Forelimb muscle (tissue), 1 donor: ENCODE measurements around the gene FBXW8. TPM values are rescaled to one million over a fixed set of nuclear protein-coding genes. Genes with fewer than 3 reads are reported as not detected.

ENCODE experiments used
- DNase-seq: peaks from one replicate; pipeline ENCODE4 v3.0.0-alpha.2; 2013; ENCODE audit warnings: low read depth
- polyA plus RNA-seq: library from polyadenylated mRNA; unstranded; fragments of 120-200 nt; gene quantifications from one replicate; pipeline ENCODE4 v1.2.1, GENCODE V29; 2013; ENCODE audit not compliant: insufficient read length

Gene FBXW8
- polyA plus RNA-seq, 1 donor: 13.3 TPM

DNA sequence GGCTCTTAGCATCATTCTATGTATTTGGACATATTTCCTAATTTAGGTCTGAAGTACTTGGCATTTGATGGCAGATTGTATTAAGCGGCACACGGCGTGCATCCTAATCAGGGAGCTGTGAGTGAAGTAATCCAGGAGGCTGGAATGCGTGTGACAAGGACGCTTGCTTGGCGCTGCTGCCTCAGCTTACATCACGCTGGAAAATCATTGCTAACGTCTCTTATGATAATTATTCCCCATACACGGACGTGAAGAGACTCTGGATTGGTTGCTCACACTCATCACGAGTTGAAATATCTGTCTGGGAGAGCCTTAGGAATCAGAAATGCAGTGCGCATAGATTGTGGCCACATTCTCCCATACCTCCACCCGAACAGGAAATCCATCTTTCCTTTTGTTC is 85.3 kb downstream of the FBXW8 start:
- DNase-seq: peak; percentile 71

GRCh38 chr12:116996621-116997020 is 85.9 kb downstream of the FBXW8 start:
- peak; percentile 32 for DNase-seq

GRCh38 chr12:116999066-116999465 is 88.3 kb downstream of the FBXW8 start:
- DNase-seq: no peak

GRCh38 chr12:117000316-117000715 is 89.6 kb downstream of the FBXW8 start:
- no peak for DNase-seq

DNA sequence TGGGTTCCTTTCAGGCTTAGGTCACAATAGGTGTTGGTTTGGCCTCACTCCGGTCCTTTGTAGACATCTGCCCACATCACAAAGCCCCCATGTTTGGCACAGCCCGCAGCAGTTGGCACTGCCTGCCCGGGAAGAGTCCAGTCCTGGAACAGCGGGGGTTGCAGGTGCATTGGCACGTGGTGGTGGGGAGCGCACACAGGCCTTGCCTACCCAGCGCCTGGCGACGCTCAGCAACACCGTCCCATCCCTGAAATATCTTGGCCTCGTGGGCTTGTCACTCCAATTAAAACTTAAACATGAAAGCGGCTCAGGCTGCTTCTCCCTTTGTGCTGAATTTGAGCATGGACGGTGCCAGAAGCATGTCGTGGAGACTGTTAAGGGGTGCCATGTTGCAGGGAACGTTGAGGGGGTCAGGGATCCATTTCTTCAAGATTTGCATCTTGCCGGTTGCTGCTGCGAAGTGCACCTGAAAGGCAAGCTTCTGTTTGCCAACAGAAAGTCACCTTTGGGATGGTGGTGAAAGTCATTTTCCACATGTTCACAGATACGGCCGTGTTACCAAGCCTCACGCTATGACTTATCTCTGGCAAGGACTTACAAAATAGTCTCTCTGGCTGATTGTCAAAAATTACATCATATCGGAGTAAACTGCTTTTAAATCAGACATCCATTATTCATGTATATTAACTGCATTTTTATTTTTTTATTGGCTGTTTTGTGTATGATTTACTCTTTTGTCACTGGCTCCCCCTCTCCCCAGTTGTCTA is 91.5 kb downstream of the FBXW8 start:
- peak; percentile 36 for DNase-seq

GRCh38 chr12:117003883-117004404 is 93.2 kb downstream of the FBXW8 start:
- no peak for DNase-seq

- DNase-seq: no peak
These were observed 94.8 kb downstream of the FBXW8 start for GRCh38 chr12:117005417-117006046.

DNA sequence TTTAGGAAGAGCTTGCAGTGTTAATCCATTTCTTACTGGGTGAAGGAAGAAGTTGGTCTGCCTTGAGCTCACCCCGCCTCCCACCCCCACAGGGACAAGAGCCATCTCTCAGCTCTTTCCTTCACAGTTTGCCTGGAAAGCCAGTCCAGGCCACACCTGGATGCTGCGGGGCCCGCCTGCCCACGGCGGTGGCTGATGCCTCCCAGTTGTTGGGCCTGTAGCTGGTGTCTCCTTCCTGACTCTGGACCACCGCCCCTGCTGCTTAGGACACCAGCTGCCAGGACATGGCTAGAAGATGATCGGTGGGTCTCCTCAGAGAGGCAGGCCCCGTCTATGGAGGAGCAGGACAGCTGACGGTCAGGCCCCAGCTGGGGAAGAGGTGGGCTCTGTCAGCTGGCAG is 95.6 kb downstream of the FBXW8 start:
- no peak for DNase-seq

- no peak for DNase-seq
These were observed 96.8 kb downstream of the FBXW8 start for GRCh38 chr12:117007577-117007976.

- no peak for DNase-seq
These were observed 99.0 kb downstream of the FBXW8 start for GRCh38 chr12:117009759-117010158.

DNA sequence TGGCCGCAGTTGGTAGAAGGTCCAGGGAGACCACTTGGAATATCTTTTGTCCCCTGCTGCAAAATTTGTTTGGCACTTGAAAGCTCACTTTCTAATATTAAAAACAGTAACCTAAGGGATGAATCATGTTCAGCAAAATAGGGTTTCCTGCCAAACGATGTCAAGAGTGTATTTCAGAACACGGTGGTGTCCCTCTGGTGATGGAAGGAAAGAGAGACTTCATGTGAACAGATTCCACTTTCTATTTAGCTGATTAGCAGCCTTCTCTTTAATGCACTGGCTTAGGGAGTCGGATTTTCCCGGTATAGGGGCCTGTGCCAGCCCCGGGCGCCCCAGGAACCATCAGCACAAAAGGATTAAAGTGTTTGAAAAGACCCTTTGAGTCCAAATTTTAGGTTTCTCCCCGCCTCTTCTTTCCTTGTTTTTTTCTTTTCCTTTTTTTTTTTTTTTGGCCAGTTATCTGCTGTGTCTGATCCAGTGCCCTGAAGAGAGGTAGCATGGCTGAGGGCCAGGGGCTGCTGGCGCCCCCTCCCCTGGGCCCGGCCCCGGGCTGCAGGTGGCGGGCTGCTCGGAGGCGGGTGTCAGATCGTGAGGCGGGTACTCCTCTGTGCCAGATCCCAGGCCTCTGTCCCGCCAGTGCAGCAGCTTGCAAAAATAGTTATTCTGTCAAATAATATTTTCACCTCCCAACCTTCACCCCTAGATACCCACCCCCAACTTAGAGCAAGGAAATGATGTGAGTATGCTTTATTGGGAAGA is 100.1 kb downstream of the FBXW8 start:
- no peak for DNase-seq

- no peak for DNase-seq
These were observed 101.4 kb downstream of the FBXW8 start for GRCh38 chr12:117011988-117012805.

- no peak for DNase-seq
These were observed 103.0 kb downstream of the FBXW8 start for GRCh38 chr12:117013726-117014125.

DNA sequence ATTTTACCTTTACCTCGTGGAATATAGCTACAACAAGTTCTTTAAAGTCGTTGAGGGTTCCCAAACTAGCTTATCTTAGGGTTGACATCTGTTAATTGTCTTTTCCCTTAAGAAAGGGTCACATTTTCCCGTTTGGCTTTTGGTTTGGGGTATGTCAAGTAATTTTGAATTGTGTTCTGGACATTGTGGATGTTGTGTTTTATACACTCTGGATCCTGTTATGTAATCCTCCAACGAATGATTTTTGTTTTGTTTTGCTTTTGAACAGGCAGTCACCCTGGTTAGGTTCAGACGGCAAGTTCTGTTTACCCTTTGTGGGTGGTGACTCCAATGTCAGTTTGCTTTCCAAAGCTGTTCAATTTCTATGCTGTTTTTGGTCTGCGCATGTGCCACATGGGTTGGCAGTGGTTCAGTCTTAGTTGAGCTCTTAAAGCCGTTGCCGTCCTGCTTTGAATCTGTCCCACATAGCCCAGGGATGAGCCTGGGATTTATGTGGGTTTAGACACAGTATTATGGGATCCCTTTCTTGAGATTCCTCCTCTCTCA is 103.7 kb downstream of the FBXW8 start:
- DNase-seq: no peak

DNA sequence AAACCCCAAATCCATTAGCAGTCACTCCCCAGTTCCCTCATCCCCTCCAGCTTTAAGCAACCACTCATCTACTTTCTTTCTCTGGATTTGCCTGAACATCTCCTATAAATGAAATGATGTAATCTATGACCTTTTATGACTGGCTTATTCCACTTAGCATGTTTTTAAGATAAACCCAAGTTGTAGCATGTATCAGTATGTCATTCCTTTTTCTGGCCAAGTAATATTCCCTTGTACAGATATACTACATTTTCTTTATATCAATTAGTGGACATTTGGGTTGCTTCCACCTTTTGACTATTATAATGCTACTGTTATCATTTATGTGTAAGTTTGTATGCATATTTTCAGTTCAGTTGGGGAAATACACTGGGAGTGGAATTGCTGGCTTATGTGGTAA is 105.1 kb downstream of the FBXW8 start:
- DNase-seq: no peak

DNA sequence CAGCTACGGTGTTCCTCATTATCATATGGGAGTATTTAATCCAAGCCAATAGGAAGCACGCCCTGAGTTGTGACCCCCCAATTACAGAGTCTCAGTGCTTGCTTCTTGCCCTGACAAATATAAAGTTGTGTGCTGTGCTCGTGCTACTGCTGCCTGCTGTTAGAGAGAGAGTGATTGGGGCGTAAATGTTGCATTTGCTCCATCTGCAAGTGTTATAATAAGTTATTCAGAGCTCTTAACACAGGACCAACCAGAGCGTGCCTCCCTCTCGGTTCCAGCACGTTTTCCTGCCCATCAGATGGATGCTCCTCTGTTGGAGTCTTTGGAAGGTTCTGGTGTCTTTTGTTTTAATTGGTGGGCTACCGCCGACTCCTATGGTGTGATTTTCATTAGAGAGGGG is 107.1 kb downstream of the FBXW8 start:
- DNase-seq: no peak

- no peak for DNase-seq
These were observed 107.5 kb downstream of the FBXW8 start for GRCh38 chr12:117018276-117018675.

DNA sequence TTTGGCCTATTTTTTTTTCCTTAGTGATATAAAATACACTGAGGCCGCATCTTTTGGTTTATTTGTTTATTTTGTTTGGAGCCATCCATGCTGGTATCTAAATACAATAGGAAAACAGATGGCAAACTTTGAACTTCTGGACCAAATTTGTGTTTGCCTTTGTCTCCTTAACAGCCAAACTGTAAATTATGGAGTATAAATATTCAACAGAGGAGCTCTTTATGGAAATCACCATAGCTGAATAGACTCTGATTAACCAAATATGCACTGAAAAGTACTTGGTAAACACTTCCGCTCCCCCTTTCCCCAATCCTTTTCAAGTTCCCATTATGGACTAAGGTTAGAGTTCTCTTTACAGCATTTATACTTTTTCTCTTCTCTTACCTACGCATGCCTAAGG is 107.9 kb downstream of the FBXW8 start:
- DNase-seq: no peak

- no peak for DNase-seq
These were observed 109.1 kb downstream of the FBXW8 start for GRCh38 chr12:117019866-117020265.

- DNase-seq: no peak
These were observed 109.9 kb downstream of the FBXW8 start for GRCh38 chr12:117020536-117021220.

DNA sequence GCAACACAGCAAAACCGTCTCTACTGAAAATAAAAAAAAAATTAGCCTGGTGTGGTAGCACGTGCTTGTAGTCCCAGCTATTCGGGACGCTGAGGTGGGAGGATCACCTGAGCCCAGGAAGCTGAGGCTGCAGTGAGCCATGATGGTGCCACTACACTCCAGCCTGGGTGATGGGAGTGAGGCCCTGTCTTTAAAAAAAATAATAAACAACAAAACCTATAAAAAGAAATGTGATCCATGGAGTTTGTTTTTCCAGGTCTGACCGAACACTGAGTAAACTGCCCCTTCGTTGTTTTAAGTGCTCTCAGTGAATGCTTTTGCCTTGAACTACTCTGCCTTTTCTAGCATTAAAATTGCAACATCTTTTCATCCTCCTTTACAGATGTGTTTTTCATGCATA is 111.7 kb downstream of the FBXW8 start:
- DNase-seq: no peak
